OCI-LY3 (cell line): ENCODE data around the gene DHX57.

Experiments used
- H2AFZ ChIP-seq: fragments of 200-600, 300-600 bp; shearing (Covaris generic); 2 replicates; pipeline ENCODE4 v1.6.0; 2014; ENCODE audit warnings: antibody characterized with exemption, low read depth, low read length
- H3K27ac ChIP-seq: fragments of 200-600, 300-600 bp; sonication (generic); 2 replicates; pipeline ENCODE4 v1.5.1; 2014; ENCODE audit warnings: mild to moderate bottlenecking, low read length, moderate library complexity, mixed read lengths
- H3K27me3 ChIP-seq: fragments of 200-600, 300-600 bp; sonication (generic); 2 replicates; pipeline ENCODE4 v1.6.1; 2014; ENCODE audit warnings: low read depth, low read length, mixed read lengths
- H3K36me3 ChIP-seq: fragments of 200-600, 300-600 bp; sonication (generic); replicated peaks from 2 replicates; pipeline ENCODE3; 2014; ENCODE audit warnings: low read depth, low read length, mixed read lengths
- H3K4me1 ChIP-seq: fragments of 300-600, 200-600 bp; sonication (generic); 2 replicates; pipeline ENCODE4 v1.6.1; 2014; ENCODE audit warnings: low read length, mixed read lengths
- H3K4me2 ChIP-seq: fragments of 200-600, 300-600 bp; sonication (generic); 2 replicates; pipeline ENCODE4 v1.6.1; 2014; ENCODE audit warnings: low read length, mixed read lengths
- H3K4me3 ChIP-seq: fragments of 300-600, 200-600 bp; sonication (generic); 2 replicates; pipeline ENCODE4 v1.5.1; 2014; ENCODE audit warnings: antibody characterized with exemption, mild to moderate bottlenecking, low read length, moderate library complexity
- H3K79me2 ChIP-seq: fragments of 300-600, 200-600 bp; shearing (Covaris generic); 2 replicates; pipeline ENCODE4 v1.6.1; 2014; ENCODE audit warnings: mild to moderate bottlenecking, low read length, mixed read lengths
- H3K9ac ChIP-seq: fragments of 300-600, 200-600 bp; shearing (Covaris generic); 2 replicates; pipeline ENCODE4 v1.6.0; 2014; ENCODE audit warnings: mild to moderate bottlenecking, low read length, moderate library complexity
- H3K9me3 ChIP-seq: fragments of 200-600, 300-600 bp; shearing (Covaris generic); 2 replicates; pipeline ENCODE4 v1.6.1; 2014; ENCODE audit warnings: low read length, mixed read lengths; ENCODE audit not compliant: insufficient read depth
- H4K20me1 ChIP-seq: fragments of 200-600, 300-600 bp; sonication (generic); 2 replicates; pipeline ENCODE4 v1.6.1; 2016; ENCODE audit warnings: low read length, mixed read lengths; ENCODE audit not compliant: insufficient read depth
- CTCF ChIP-seq: fragments of 200-600, 300-600 bp; sonication (generic); IDR thresholded peaks from 2 replicates; pipeline ENCODE4 v1.5.1; 2014; ENCODE audit warnings: antibody characterized with exemption, low read length, low read depth
- EZH2phosphoT487 ChIP-seq: fragments of 200-600 bp; shearing (Covaris generic); IDR thresholded peaks from 2 replicates; pipeline ENCODE4 v1.6.1; 2018; ENCODE audit warnings: antibody characterized with exemption, mixed run types, low read depth

The DHX57 gene

GRCh38 chr2:38850045-38850444 lies 25.7 kb downstream of the DHX57 start:
- TF ChIP-seq EZH2phosphoT487 (no peak), CTCF (no peak)
- H2AFZ ChIP-seq: no peak overlapping the region
- no peak overlapping the region for H3K4me3 ChIP-seq
- no peaks in the 10 kb centered on the region for H4K20me1 ChIP-seq
- H3K4me2 ChIP-seq: peak overlapping the region; percentile 19
- no peaks in the 10 kb centered on the region for H3K27me3 ChIP-seq
- no peaks in the 10 kb centered on the region for H3K79me2 ChIP-seq
- H3K4me1 ChIP-seq: peaks cover 13% of the 10 kb centered on the region
- H3K9me3 ChIP-seq: no peaks in the 10 kb centered on the region
- H3K27ac ChIP-seq: no peak overlapping the region
- H3K36me3 ChIP-seq: peaks cover 15% of the 10 kb centered on the region
- H3K9ac ChIP-seq: no peak overlapping the region

GRCh38 chr2:38836791-38837190 lies 38.9 kb downstream of the DHX57 start:
- Histone ChIP-seq H3K79me2 (no peaks in the 10 kb centered on the region), H3K9me3 (no peaks in the 10 kb centered on the region), H4K20me1 (peaks cover 4% of the 10 kb centered on the region; the same call in 1 of the 2 replicates), H3K27ac (peak overlapping the region; percentile 82), H3K4me2 (peak overlapping the region; percentile 32; the same call in 1 of the 2 replicates), H3K36me3 (peaks cover 12% of the 10 kb centered on the region), H2AFZ (no peak overlapping the region), H3K4me1 (peaks cover 26% of the 10 kb centered on the region), H3K27me3 (no peaks in the 10 kb centered on the region), H3K9ac (no peak overlapping the region), H3K4me3 (no peak overlapping the region)
- no peak for TF ChIP-seq CTCF
- no peak for TF ChIP-seq EZH2phosphoT487

- H3K4me1 ChIP-seq: peaks cover 26% of the 10 kb centered on the region
- peak overlapping the region; percentile 23; the same call in 1 of the 2 replicates for H3K9ac ChIP-seq
- no peak overlapping the region for H3K4me3 ChIP-seq
- no peaks in the 10 kb centered on the region for H3K79me2 ChIP-seq
- H4K20me1 ChIP-seq: peaks cover 4% of the 10 kb centered on the region; the same call in 1 of the 2 replicates
- H3K36me3 ChIP-seq: peaks cover 12% of the 10 kb centered on the region
- no peak overlapping the region for H2AFZ ChIP-seq
- peak overlapping the region; percentile 54 for H3K4me2 ChIP-seq
- no peaks in the 10 kb centered on the region for H3K9me3 ChIP-seq
- TF ChIP-seq CTCF: no peak
- TF ChIP-seq EZH2phosphoT487: no peak
- no peaks in the 10 kb centered on the region for H3K27me3 ChIP-seq
- H3K27ac ChIP-seq: peak overlapping the region; percentile 82
These were observed 39.7 kb downstream of the DHX57 start for GRCh38 chr2:38835990-38836389.

- Histone ChIP-seq H3K79me2 (no peaks in the 10 kb centered on the region), H3K4me3 (peak overlapping the region; percentile 6; the same call in 1 of the 2 replicates), H3K36me3 (peaks cover 12% of the 10 kb centered on the region), H3K4me2 (peak overlapping the region; percentile 54), H3K27ac (peak overlapping the region; percentile 82), H2AFZ (no peak overlapping the region), H4K20me1 (peaks cover 4% of the 10 kb centered on the region; the same call in 1 of the 2 replicates), H3K4me1 (peaks cover 30% of the 10 kb centered on the region), H3K9me3 (no peaks in the 10 kb centered on the region), H3K9ac (peak overlapping the region; percentile 11; the same call in 1 of the 2 replicates), H3K27me3 (no peaks in the 10 kb centered on the region)
- TF ChIP-seq EZH2phosphoT487 (no peak), CTCF (peak; percentile 61)
These were observed 40.6 kb downstream of the DHX57 start for GRCh38 chr2:38835015-38835601.
